ENCODE results near the gene CXXC5. TPM values are rescaled to one million over a fixed set of nuclear protein-coding genes. Genes with fewer than 3 reads are reported as not detected.
"Not testable (repeated sequence)": the region's sequence is repeated elsewhere in the genome, so short reads cannot be mapped to it uniquely, and the experiment has no call there.

The CXXC5 gene
- total and polyA plus RNA-seq, 9 donors, result 4.4 to 35.7 (median 8.7) TPM

- H3K36me3 ChIP-seq, result no peaks in the 10 kb centered on the region
- WGBS, 3 donors, result 44 to 60% (median 51%) methylated on average over 12 to 13 of the region's 13 CpGs
- no peaks in the 10 kb centered on the region for H3K27me3 ChIP-seq
- H3K4me3 ChIP-seq, result no peak overlapping the region
- no peak overlapping the region for H3K27ac ChIP-seq
- TF ChIP-seq POLR2A (IDR thresholded peaks at IDR 0.05) (no peak), EP300 (IDR thresholded peaks at IDR 0.05) (no peak)
- TF ChIP-seq, protein P1, sequence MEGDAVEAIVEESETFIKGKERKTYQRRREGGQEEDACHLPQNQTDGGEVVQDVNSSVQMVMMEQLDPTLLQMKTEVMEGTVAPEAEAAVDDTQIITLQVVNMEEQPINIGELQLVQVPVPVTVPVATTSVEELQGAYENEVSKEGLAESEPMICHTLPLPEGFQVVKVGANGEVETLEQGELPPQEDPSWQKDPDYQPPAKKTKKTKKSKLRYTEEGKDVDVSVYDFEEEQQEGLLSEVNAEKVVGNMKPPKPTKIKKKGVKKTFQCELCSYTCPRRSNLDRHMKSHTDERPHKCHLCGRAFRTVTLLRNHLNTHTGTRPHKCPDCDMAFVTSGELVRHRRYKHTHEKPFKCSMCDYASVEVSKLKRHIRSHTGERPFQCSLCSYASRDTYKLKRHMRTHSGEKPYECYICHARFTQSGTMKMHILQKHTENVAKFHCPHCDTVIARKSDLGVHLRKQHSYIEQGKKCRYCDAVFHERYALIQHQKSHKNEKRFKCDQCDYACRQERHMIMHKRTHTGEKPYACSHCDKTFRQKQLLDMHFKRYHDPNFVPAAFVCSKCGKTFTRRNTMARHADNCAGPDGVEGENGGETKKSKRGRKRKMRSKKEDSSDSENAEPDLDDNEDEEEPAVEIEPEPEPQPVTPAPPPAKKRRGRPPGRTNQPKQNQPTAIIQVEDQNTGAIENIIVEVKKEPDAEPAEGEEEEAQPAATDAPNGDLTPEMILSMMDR (IDR thresholded peaks at IDR 0.05), result no peak
- DNase-seq, result peak; percentile 47 to 65 (median 54)
- intact Hi-C loops (cut with DNase I), result no loop called here
- H3K9me3 ChIP-seq, result no peaks in the 10 kb centered on the region
- H3K4me1 ChIP-seq (ENCODE audit: insufficient read depth), result peaks cover 2% of the 10 kb centered on the region
Observed at GRCh38 chr5:139725073-139725830, 77.1 kb downstream of the CXXC5 start.

DNA sequence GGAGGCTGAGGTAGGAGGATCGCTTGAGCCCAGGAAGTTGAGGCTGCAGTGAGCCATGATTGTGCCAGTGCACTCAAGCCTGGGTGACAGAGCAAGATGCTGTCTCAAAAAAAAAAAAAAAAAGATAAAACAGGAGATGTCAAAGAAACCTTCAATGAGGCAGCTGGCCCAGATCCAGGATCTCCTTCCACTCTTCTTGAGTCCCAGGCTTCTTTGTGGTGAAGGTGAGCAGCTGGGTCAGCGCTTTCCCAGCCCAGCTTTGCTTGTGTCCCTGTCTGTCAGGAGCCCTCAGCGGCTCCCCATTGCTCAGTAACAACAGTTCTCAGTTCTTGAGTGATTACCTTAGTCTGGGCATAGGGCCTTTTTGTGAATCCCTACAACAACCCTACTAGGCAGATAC is 78.1 kb downstream of the CXXC5 start:
- Histone ChIP-seq H3K36me3 (no peaks in the 10 kb centered on the region), H3K27ac (no peak overlapping the region), H3K9me3 (no peaks in the 10 kb centered on the region), H3K4me3 (no peak overlapping the region), H3K4me1 (ENCODE audit: insufficient read depth) (peaks cover 2% of the 10 kb centered on the region), H3K27me3 (no peaks in the 10 kb centered on the region)
- no peak for DNase-seq
- 94 to 97% (median 95%) methylated on average over 3 of the region's 3 CpGs for WGBS, 3 donors
- TF ChIP-seq, protein P1 (IDR thresholded peaks at IDR 0.05), result no peak
- TF ChIP-seq EP300 (IDR thresholded peaks at IDR 0.05) (no peak), POLR2A (IDR thresholded peaks at IDR 0.05) (no peak)
- intact Hi-C loops (cut with DNase I), result no loop called here

GRCh38 chr5:139727615-139728014 is 79.5 kb downstream of the CXXC5 start:
- H3K9me3 ChIP-seq; H3K27ac ChIP-seq; H3K4me1 ChIP-seq (ENCODE audit: insufficient read depth); H3K4me3 ChIP-seq; H3K36me3 ChIP-seq; H3K27me3 ChIP-seq; intact Hi-C loops (cut with DNase I); DNase-seq: not testable (repeated sequence)
- 82 to 90% (median 87%) methylated on average over 9 of the region's 9 CpGs for WGBS, 3 donors

- H3K4me3 ChIP-seq, result no peak overlapping the region
- 80 to 82% (median 81%) methylated on average over 3 of the region's 3 CpGs for WGBS, 3 donors
- no peaks in the 10 kb centered on the region for H3K36me3 ChIP-seq
- H3K9me3 ChIP-seq, result no peaks in the 10 kb centered on the region
- no peak overlapping the region for H3K27ac ChIP-seq
- no peak for DNase-seq
- TF ChIP-seq EP300 (IDR thresholded peaks at IDR 0.05), result no peak
- intact Hi-C loops (cut with DNase I), result no loop called here
- no peaks in the 10 kb centered on the region for H3K4me1 ChIP-seq (ENCODE audit: insufficient read depth)
- H3K27me3 ChIP-seq, result no peaks in the 10 kb centered on the region
Observed at GRCh38 chr5:139731281-139731680, 83.1 kb downstream of the CXXC5 start.

DNA sequence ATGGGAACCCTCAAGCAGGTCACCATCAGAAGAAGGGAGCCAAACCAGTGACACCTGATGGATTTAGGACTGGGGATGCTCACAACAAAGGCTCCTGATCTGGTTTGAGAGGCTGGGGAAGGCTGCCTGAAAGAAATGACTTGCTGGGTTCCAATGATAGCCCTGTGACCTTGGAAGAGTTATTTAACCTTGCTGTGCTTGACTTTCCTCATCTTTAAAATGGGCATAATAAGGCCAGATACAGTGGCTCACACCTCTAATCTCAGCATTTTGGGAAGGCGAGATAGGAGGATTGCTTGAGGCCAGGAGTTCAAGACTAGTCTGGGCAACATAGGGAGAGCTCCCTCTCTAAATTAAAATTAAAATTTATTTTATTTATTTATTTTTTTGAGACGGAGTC is 83.9 kb downstream of the CXXC5 start:
- Histone ChIP-seq H3K4me1 (ENCODE audit: insufficient read depth) (no peaks in the 10 kb centered on the region), H3K27ac (no peak overlapping the region), H3K4me3 (no peak overlapping the region), H3K9me3 (no peaks in the 10 kb centered on the region), H3K36me3 (no peaks in the 10 kb centered on the region), H3K27me3 (no peaks in the 10 kb centered on the region)
- WGBS, 3 donors, result 88 to 94% (median 93%) methylated on average over 2 of the region's 2 CpGs
- TF ChIP-seq POLR2A (IDR thresholded peaks at IDR 0.05), result no peak
- DNase-seq, result no peak
- intact Hi-C loops (cut with DNase I), result no loop called here

DNA sequence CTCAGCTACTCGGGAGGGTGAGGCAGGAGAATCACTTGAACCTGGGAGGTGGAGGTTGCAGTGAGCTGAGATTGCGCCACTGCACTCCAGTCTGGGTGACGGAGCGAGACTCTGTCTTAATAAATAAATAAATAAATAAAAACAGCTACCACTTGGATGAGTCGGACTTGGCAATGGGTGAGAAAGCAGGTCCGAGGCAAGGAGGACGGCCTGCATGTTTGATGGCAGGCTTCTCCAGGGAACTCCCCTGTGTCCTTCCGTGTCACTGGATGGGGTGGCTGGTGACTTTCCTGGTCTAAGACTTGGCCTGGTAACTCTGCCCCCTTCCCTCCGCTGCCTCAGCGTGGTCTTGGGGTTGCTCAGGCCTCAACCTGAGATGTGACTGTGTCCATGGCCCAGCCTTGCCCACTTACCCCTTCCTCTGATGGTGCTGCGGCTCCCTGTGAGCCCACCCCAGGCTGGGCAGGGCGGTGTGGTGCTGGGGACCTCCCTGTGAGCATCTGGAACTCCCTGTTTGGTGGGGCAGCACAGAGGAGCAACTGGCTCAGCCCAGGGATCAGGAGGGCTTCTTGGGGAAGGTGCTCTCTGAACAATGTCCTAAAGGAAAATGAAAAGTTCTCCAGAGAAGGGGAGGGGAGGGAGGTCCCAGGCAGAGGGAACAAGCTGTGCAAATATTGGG is 85.0 kb downstream of the CXXC5 start:
- WGBS, 3 donors, result 92 to 96% (median 95%) methylated on average over 12 of the region's 12 CpGs
- intact Hi-C loops (cut with DNase I), result no loop called here
- H3K9me3 ChIP-seq, result no peaks in the 10 kb centered on the region
- no peaks in the 10 kb centered on the region for H3K36me3 ChIP-seq
- TF ChIP-seq EP300 (IDR thresholded peaks at IDR 0.05) (no peak), POLR2A (IDR thresholded peaks at IDR 0.05) (no peak)
- TF ChIP-seq, protein P1 (IDR thresholded peaks at IDR 0.05), result no peak
- no peak overlapping the region for H3K4me3 ChIP-seq
- H3K27me3 ChIP-seq, result no peaks in the 10 kb centered on the region
- H3K27ac ChIP-seq, result no peak overlapping the region
- DNase-seq, result no peak
- no peaks in the 10 kb centered on the region for H3K4me1 ChIP-seq (ENCODE audit: insufficient read depth)
